ENCODE measurements around the gene GNA12. TPM values are rescaled to one million over a fixed set of nuclear protein-coding genes. Genes with fewer than 3 reads are reported as not detected.

GNA12 gene
- polyA plus RNA-seq, 1 of the 3 experiments (the other 2 are of a cell fraction) = 64.8 TPM

DNA sequence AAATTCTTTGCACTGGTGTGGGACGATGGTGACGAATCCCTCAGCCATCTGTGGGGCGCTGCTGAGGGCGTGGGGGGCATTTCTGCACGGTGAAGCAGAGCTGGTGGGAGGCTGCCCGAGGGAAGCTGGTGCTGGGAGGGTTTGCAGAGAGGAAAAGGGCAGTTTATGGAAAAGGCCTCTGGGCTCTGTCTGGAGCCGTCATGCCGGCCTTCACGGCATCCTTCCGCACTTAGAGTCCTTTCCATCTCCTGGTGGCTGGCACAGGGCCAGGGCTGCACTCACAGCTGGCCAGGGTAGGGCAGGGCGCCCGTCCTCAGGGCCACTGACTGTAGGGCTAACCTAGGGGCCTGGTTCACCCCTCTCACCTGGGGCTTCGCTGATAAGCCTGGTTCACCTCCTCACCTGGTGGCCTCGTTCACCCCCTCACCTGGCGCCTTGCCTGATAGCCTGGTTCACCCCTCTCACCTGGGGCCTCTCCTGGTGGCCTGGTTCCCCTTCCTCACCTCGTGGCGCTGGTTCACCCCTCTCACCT is 156.7 kb downstream of the GNA12 start:
- H3K4me1 ChIP-seq (ENCODE audit: control insufficient read depth in 1 of 2, insufficient read depth in 2 of 2, low read depth in 1 of 2, low read length in 1 of 2) = peaks cover 7 to 16% of the 10 kb centered on the region in 2 experiments; a peak in 3 of 4 replicates
- no peaks in the 10 kb centered on the region for H3K36me3 ChIP-seq (replicated peaks in 1 of 2; ENCODE audit: control insufficient read depth in 1 of 2, insufficient read depth in 2 of 2, low read length in 1 of 2)
- no peak overlapping the region for H3K27ac ChIP-seq (ENCODE audit: low read depth in 2 of 2, low read length in 1 of 2)
- peak overlapping the region; percentile 27 to 50 for H3K4me3 ChIP-seq (ENCODE audit: low read depth in 2 of 2, low read length in 1 of 2)
- peak; percentile 93 for DNase-seq
- POLR2A ChIA-PET = no interaction called here
- H3K79me2 ChIP-seq (ENCODE audit: insufficient read depth) = no peaks in the 10 kb centered on the region
- TF ChIP-seq EP300 (IDR thresholded peaks at IDR 0.05; ENCODE audit: borderline replicate concordance in 1 of 2, low read depth in 1 of 2, low read length in 1 of 2) = peak; percentile 36 to 46; a peak in 1 of 4 replicates
- TF ChIP-seq, protein P1, sequence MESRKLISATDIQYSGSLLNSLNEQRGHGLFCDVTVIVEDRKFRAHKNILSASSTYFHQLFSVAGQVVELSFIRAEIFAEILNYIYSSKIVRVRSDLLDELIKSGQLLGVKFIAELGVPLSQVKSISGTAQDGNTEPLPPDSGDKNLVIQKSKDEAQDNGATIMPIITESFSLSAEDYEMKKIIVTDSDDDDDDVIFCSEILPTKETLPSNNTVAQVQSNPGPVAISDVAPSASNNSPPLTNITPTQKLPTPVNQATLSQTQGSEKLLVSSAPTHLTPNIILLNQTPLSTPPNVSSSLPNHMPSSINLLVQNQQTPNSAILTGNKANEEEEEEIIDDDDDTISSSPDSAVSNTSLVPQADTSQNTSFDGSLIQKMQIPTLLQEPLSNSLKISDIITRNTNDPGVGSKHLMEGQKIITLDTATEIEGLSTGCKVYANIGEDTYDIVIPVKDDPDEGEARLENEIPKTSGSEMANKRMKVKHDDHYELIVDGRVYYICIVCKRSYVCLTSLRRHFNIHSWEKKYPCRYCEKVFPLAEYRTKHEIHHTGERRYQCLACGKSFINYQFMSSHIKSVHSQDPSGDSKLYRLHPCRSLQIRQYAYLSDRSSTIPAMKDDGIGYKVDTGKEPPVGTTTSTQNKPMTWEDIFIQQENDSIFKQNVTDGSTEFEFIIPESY (IDR thresholded peaks at IDR 0.05; ENCODE audit: borderline replicate concordance, low read depth) = no peak
- TF ChIP-seq TCF12 (IDR thresholded peaks at IDR 0.05) = peak; percentile 48; the same call in 1 of the 2 replicates
- peak; percentile 56; the same call in 1 of the 2 replicates for TF ChIP-seq MXI1 (IDR thresholded peaks at IDR 0.05; ENCODE audit: low read depth, low read length)
- peak; percentile 92 for TF ChIP-seq RCOR1 (IDR thresholded peaks at IDR 0.05; ENCODE audit: low read length)
- no peak for TF ChIP-seq GATA2 (CRISPR knock-in tag; IDR thresholded peaks at IDR 0.05)
- TF ChIP-seq TEAD4 (IDR thresholded peaks at IDR 0.05; ENCODE audit: borderline replicate concordance, insufficient read depth) = 0 out of 2 replicates have a peak, but pooled peaks have one; percentile 44
- TF ChIP-seq, protein P2, sequence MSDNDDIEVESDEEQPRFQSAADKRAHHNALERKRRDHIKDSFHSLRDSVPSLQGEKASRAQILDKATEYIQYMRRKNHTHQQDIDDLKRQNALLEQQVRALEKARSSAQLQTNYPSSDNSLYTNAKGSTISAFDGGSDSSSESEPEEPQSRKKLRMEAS (IDR thresholded peaks at IDR 0.05; ENCODE audit: low read depth) = 0 out of 2 replicates have a peak, but pooled peaks have one; percentile 17
- peak; percentile 60 for TF ChIP-seq CHD2 (IDR thresholded peaks at IDR 0.05; ENCODE audit: low read length, partially characterized antibody)
- TF ChIP-seq SMC3 (IDR thresholded peaks at IDR 0.05; ENCODE audit: low read depth, low read length) = no peak
- peak; percentile 85 for TF ChIP-seq NFIC (IDR thresholded peaks at IDR 0.05; ENCODE audit: borderline replicate concordance)
- H2AFZ ChIP-seq (ENCODE audit: low read depth) = 0 out of 2 replicates have a peak overlapping the region, but pooled peaks have one; percentile 45
- H3K27me3 ChIP-seq (ENCODE audit: insufficient read depth) = peaks cover 21% of the 10 kb centered on the region
- 7% methylated on average over 15 of the region's 17 CpGs for WGBS (ENCODE audit: low lambda C conversion rate)
- H3K4me2 ChIP-seq = peak overlapping the region; percentile 93
- CTCF ChIA-PET = interaction anchor here (0.7 to 15.8 kb wide), 10 partner anchors 11 to 269 kb away, joined by 3 to 204 read pairs (median 4); no protein-coding TSS in a partner anchor
- peak overlapping the region; percentile 13; the same call in 1 of the 2 replicates for H3K9ac ChIP-seq
- no peaks in the 10 kb centered on the region for H3F3A ChIP-seq (replicated peaks; ENCODE audit: insufficient read depth)
- H3K9me3 ChIP-seq = no peaks in the 10 kb centered on the region
- H3K9me2 ChIP-seq = no peaks in the 10 kb centered on the region
- no peaks in the 10 kb centered on the region for H4K20me1 ChIP-seq (ENCODE audit: insufficient read depth)

DNA sequence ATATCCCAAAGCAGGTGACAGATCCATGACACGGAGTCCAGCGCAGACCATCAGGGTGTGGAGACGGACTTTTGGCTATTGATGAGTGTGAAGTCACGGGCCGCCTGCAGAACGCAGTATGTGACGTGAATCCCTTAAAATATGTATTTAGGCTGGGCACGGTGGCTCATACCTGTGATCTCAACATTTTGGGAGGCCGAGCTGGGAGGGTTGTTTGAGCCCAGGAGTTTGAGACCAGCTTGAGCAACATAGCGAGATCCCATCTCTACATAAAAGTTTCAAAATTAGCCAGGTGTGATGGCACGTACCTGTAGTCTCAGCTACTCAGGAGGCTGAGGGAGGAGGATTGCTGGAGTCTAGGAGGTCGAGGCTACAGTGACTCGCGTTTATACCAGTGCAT is 158.0 kb downstream of the GNA12 start:
- no peaks in the 10 kb centered on the region for H3F3A ChIP-seq (replicated peaks; ENCODE audit: insufficient read depth)
- no peak overlapping the region for H3K4me2 ChIP-seq
- no peak for TF ChIP-seq POLR2AphosphoS5 (IDR thresholded peaks at IDR 0.05; ENCODE audit: low read depth, low read length)
- no peak for TF ChIP-seq TAF1 (IDR thresholded peaks at IDR 0.05; ENCODE audit: borderline replicate concordance, low read depth, low read length)
- TF ChIP-seq, protein P3, sequence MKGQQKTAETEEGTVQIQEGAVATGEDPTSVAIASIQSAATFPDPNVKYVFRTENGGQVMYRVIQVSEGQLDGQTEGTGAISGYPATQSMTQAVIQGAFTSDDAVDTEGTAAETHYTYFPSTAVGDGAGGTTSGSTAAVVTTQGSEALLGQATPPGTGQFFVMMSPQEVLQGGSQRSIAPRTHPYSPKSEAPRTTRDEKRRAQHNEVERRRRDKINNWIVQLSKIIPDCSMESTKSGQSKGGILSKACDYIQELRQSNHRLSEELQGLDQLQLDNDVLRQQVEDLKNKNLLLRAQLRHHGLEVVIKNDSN (IDR thresholded peaks at IDR 0.05; ENCODE audit: borderline replicate concordance, low read depth) = no peak
- TF ChIP-seq GATA2 (CRISPR knock-in tag; IDR thresholded peaks at IDR 0.05) = no peak
- TF ChIP-seq RXRA (IDR thresholded peaks at IDR 0.05; ENCODE audit: borderline replicate concordance, low read depth) = no peak
- TF ChIP-seq TCF12 (IDR thresholded peaks at IDR 0.05) = no peak
- TF ChIP-seq NRF1 (IDR thresholded peaks at IDR 0.05; ENCODE audit: low read depth, low read length) = no peak
- no peak for TF ChIP-seq EZH2phosphoT487 (IDR thresholded peaks at IDR 0.05; ENCODE audit: borderline replicate concordance, low read depth)
- no peaks in the 10 kb centered on the region for H3K36me3 ChIP-seq (replicated peaks in 1 of 2; ENCODE audit: control insufficient read depth in 1 of 2, insufficient read depth in 2 of 2, low read length in 1 of 2)
- H3K9me2 ChIP-seq = no peaks in the 10 kb centered on the region
- H3K4me1 ChIP-seq (ENCODE audit: control insufficient read depth in 1 of 2, insufficient read depth in 2 of 2, low read depth in 1 of 2, low read length in 1 of 2) = peaks cover 7 to 16% of the 10 kb centered on the region in 2 experiments; a peak in 3 of 4 replicates
- no peaks in the 10 kb centered on the region for H4K20me1 ChIP-seq (ENCODE audit: insufficient read depth)
- DNase-seq = no peak
- H3K4me3 ChIP-seq (ENCODE audit: low read depth in 2 of 2, low read length in 1 of 2) = no peak overlapping the region
- ChIA-PET CTCF (interaction anchor here (1.0 to 15.8 kb wide), 5 partner anchors 16 to 32 kb away, joined by 3 to 204 read pairs (median 5); no protein-coding TSS in a partner anchor), POLR2A (no interaction called here)
- no peak overlapping the region for H3K9ac ChIP-seq
- H3K27ac ChIP-seq (ENCODE audit: low read depth in 2 of 2, low read length in 1 of 2) = no peak overlapping the region
- no peaks in the 10 kb centered on the region for H3K9me3 ChIP-seq
- whole genome bisulfite sequencing (ENCODE audit: low lambda C conversion rate) = 90% methylated on average over 14 of the region's 14 CpGs
- peaks cover 21% of the 10 kb centered on the region for H3K27me3 ChIP-seq (ENCODE audit: insufficient read depth)
- no peak overlapping the region for H2AFZ ChIP-seq (ENCODE audit: low read depth)
- no peaks in the 10 kb centered on the region for H3K79me2 ChIP-seq (ENCODE audit: insufficient read depth)
